Measurements from ENCODE around the gene TRPV6.

TRPV6 gene

GRCh38 chr7:142847353-142847752 is 38.2 kb downstream of the TRPV6 start:
- no peak overlapping the region for H2AFZ ChIP-seq (ENCODE audit: low read depth)
- no peak overlapping the region for H3K4me2 ChIP-seq
- H3K27ac ChIP-seq, result no peak overlapping the region
- no peaks in the 10 kb centered on the region for H4K20me1 ChIP-seq (ENCODE audit: insufficient read depth)
- H3K9ac ChIP-seq, result no peak overlapping the region
- H3K4me1 ChIP-seq (ENCODE audit: low read depth, poor library complexity, severe bottlenecking), result no peaks in the 10 kb centered on the region
- TF ChIP-seq CTCF (conservative IDR thresholded peaks at IDR 0.05; ENCODE audit: low read depth, low read length), result no peak
- no peaks in the 10 kb centered on the region for H3K27me3 ChIP-seq (ENCODE audit: insufficient read depth, low read depth)
- no peaks in the 10 kb centered on the region for H3K36me3 ChIP-seq (ENCODE audit: insufficient read depth)
- no peaks in the 10 kb centered on the region for H3K79me2 ChIP-seq (ENCODE audit: insufficient read depth, low read depth)
- no peak overlapping the region for H3K4me3 ChIP-seq (IDR thresholded peaks at IDR 0.05; ENCODE audit: insufficient read depth, low read depth, low read length)

- Histone ChIP-seq H3K9ac (no peak overlapping the region), H3K27ac (no peak overlapping the region), H3K27me3 (ENCODE audit: insufficient read depth, low read depth) (no peaks in the 10 kb centered on the region), H3K4me3 (IDR thresholded peaks at IDR 0.05; ENCODE audit: insufficient read depth, low read depth, low read length) (no peak overlapping the region), H3K36me3 (ENCODE audit: insufficient read depth) (no peaks in the 10 kb centered on the region), H3K79me2 (ENCODE audit: insufficient read depth, low read depth) (no peaks in the 10 kb centered on the region), H2AFZ (ENCODE audit: low read depth) (no peak overlapping the region), H3K4me1 (ENCODE audit: low read depth, poor library complexity, severe bottlenecking) (no peaks in the 10 kb centered on the region), H3K4me2 (no peak overlapping the region), H4K20me1 (ENCODE audit: insufficient read depth) (no peaks in the 10 kb centered on the region)
- TF ChIP-seq CTCF (conservative IDR thresholded peaks at IDR 0.05; ENCODE audit: low read depth, low read length), result no peak
Measured at GRCh38 chr7:142842251-142842766, 43.2 kb downstream of the TRPV6 start.

- H2AFZ ChIP-seq (ENCODE audit: low read depth), result no peak overlapping the region
- H3K4me3 ChIP-seq (IDR thresholded peaks at IDR 0.05; ENCODE audit: insufficient read depth, low read depth, low read length), result no peak overlapping the region
- H4K20me1 ChIP-seq (ENCODE audit: insufficient read depth), result no peaks in the 10 kb centered on the region
- no peaks in the 10 kb centered on the region for H3K36me3 ChIP-seq (ENCODE audit: insufficient read depth)
- no peak overlapping the region for H3K9ac ChIP-seq
- no peaks in the 10 kb centered on the region for H3K4me1 ChIP-seq (ENCODE audit: low read depth, poor library complexity, severe bottlenecking)
- no peaks in the 10 kb centered on the region for H3K27me3 ChIP-seq (ENCODE audit: insufficient read depth, low read depth)
- no peak for TF ChIP-seq CTCF (conservative IDR thresholded peaks at IDR 0.05; ENCODE audit: low read depth, low read length)
- H3K4me2 ChIP-seq, result no peak overlapping the region
- H3K79me2 ChIP-seq (ENCODE audit: insufficient read depth, low read depth), result no peaks in the 10 kb centered on the region
- no peak overlapping the region for H3K27ac ChIP-seq
Measured at GRCh38 chr7:142838461-142839213, 46.9 kb downstream of the TRPV6 start.

- H3K27ac ChIP-seq, result no peak overlapping the region
- H3K4me2 ChIP-seq, result no peak overlapping the region
- no peak overlapping the region for H3K9ac ChIP-seq
- H2AFZ ChIP-seq (ENCODE audit: low read depth), result no peak overlapping the region
- no peaks in the 10 kb centered on the region for H3K79me2 ChIP-seq (ENCODE audit: insufficient read depth, low read depth)
- no peaks in the 10 kb centered on the region for H3K36me3 ChIP-seq (ENCODE audit: insufficient read depth)
- no peak for TF ChIP-seq CTCF (conservative IDR thresholded peaks at IDR 0.05; ENCODE audit: low read depth, low read length)
- no peaks in the 10 kb centered on the region for H4K20me1 ChIP-seq (ENCODE audit: insufficient read depth)
- H3K4me1 ChIP-seq (ENCODE audit: low read depth, poor library complexity, severe bottlenecking), result no peaks in the 10 kb centered on the region
- H3K4me3 ChIP-seq (IDR thresholded peaks at IDR 0.05; ENCODE audit: insufficient read depth, low read depth, low read length), result no peak overlapping the region
- no peaks in the 10 kb centered on the region for H3K27me3 ChIP-seq (ENCODE audit: insufficient read depth, low read depth)
Measured at GRCh38 chr7:142836426-142836825, 49.1 kb downstream of the TRPV6 start.

Measured in KMS-11 (cell line).